B cell (primary cell): ENCODE results near the gene HDAC1. TPM values are rescaled to one million over a fixed set of nuclear protein-coding genes. Genes with fewer than 3 reads are reported as not detected.

ENCODE experiments used
- ATAC-seq: fragments of 200-7000 bp; cut with Tn5 transposase; one replicate; pipeline ENCODE4 v1.10.0; 2021; ENCODE audit warnings: low read depth, mild to moderate bottlenecking, moderate number of reproducible peaks, moderate library complexity
- CTCF ChIA-PET: fragments of 350-600 bp; sonication (Branson Sonifier 250); formaldehyde crosslinking; loops from one replicate; lab custom pipeline; 2021; ENCODE audit warnings: antibody characterized with exemption, inconsistent platforms; lab: Charles Lee
- POLR2A ChIA-PET: fragments of 350-600 bp; sonication (Branson Sonifier 250); formaldehyde crosslinking; loops from one replicate; lab custom pipeline; 2021; ENCODE audit warnings: antibody characterized with exemption; lab: Charles Lee
- DNase-seq: peaks from one replicate; pipeline ENCODE4 v3.0.0; 2013
- H2AFZ ChIP-seq: 2 replicates; pipeline ENCODE4 v1.6.1; 2012; ENCODE audit warnings: mild to moderate bottlenecking, low read depth, low read length; ENCODE audit not compliant: insufficient read depth, poor library complexity, severe bottlenecking
- H3K27ac ChIP-seq, 2 donors: 1 replicate in 1 of 2; 2 replicates in 1 of 2; pipeline ENCODE4 v1.5.1; 2012 to 2013; ENCODE audit warnings: low read length in 2 of 2, mild to moderate bottlenecking in 2 of 2, moderate library complexity in 1 of 2
- H3K27me3 ChIP-seq, 4 experiments: fragments of 200-600 bp in 1 of 4; sonication (generic) in 1 of 4; replicated peaks in 1 of 4; 1 replicate in 2 of 4; 2 replicates in 2 of 4; pipeline versions ENCODE4 v1.6.1 to v1.7.0; 2013 to 2016; ENCODE audit warnings: low read length in 3 of 4, mild to moderate bottlenecking in 2 of 4, mixed read lengths in 1 of 4, moderate library complexity in 1 of 4; ENCODE audit not compliant: insufficient read depth in 4 of 4, control insufficient read depth in 3 of 4; ENCODE audit errors: control extremely low read depth in 1 of 4
- H3K36me3 ChIP-seq, 2 experiments: replicated peaks in 1 of 2; 1 replicate in 1 of 2; 2 replicates in 1 of 2; pipeline versions ENCODE4 v1.6.1 to v1.7.1; 2013; ENCODE audit warnings: low read length in 1 of 2; ENCODE audit not compliant: insufficient read depth in 2 of 2, control insufficient read depth in 1 of 2; ENCODE audit errors: control extremely low read depth in 1 of 2, extremely low read depth in 1 of 2
- H3K4me1 ChIP-seq, 2 donors: fragments of 200-600 bp in 1 of 2; sonication (generic) in 1 of 2; 1 replicate in 1 of 2; 2 replicates in 1 of 2; pipeline versions ENCODE4 v1.5.1 to v1.6.1; 2013 to 2017; ENCODE audit warnings: low read length in 2 of 2; ENCODE audit not compliant: control insufficient read depth in 2 of 2, insufficient read depth in 2 of 2
- H3K4me2 ChIP-seq: replicated peaks from 2 replicates; pipeline ENCODE3; 2012; ENCODE audit warnings: mild to moderate bottlenecking, low read depth, low read length; ENCODE audit not compliant: poor library complexity, severe bottlenecking
- H3K4me3 ChIP-seq, 5 experiments: fragments of 200-600 bp in 1 of 5; sonication (generic) in 1 of 5; 1 replicate in 3 of 5; 2 replicates in 2 of 5; pipeline versions ENCODE4 v1.5.1 to v1.7.0; 2011 to 2016; ENCODE audit warnings: low read length in 4 of 5, mild to moderate bottlenecking in 4 of 5, low read depth in 2 of 5, control low read depth in 1 of 5, moderate library complexity in 1 of 5; ENCODE audit not compliant: insufficient read depth in 1 of 5; ENCODE audit errors: control extremely low read depth in 1 of 5, extremely low read depth in 1 of 5
- H3K79me2 ChIP-seq: fragments of 200-600 bp; sonication (generic); one replicate; pipeline ENCODE4 v1.6.0; 2016; ENCODE audit warnings: low read length; ENCODE audit not compliant: control insufficient read depth, insufficient read depth
- H3K9ac ChIP-seq: fragments of 200-600 bp; sonication (generic); 2 replicates; pipeline ENCODE4 v1.6.1; 2017; ENCODE audit warnings: mild to moderate bottlenecking, low read length, moderate library complexity
- H3K9me3 ChIP-seq, 3 donors: one replicate each; pipeline versions ENCODE4 v1.6.1 to v1.7.1; 2013; ENCODE audit warnings: low read length in 2 of 3; ENCODE audit not compliant: control insufficient read depth in 2 of 3, insufficient read depth in 1 of 3; ENCODE audit errors: control extremely low read depth in 1 of 3
- H4K20me1 ChIP-seq: 2 replicates; pipeline ENCODE4 v1.6.0; 2012; ENCODE audit warnings: mild to moderate bottlenecking, low read length; ENCODE audit not compliant: insufficient read depth, control insufficient read depth, poor library complexity, severe bottlenecking
- H3K27ac Mint-ChIP-seq: one replicate; pipeline ENCODE4 v1.8.0; 2021; ENCODE audit warnings: mixed read lengths
- H3K27me3 Mint-ChIP-seq: one replicate; pipeline ENCODE4 v1.8.0; 2021; ENCODE audit warnings: mixed read lengths
- H3K4me1 Mint-ChIP-seq: one replicate; pipeline ENCODE4 v1.8.0; 2021; ENCODE audit warnings: mixed read lengths
- H3K4me3 Mint-ChIP-seq: one replicate; pipeline ENCODE4 v1.8.0; 2021; ENCODE audit warnings: mixed read lengths
- H3K9me3 Mint-ChIP-seq: one replicate; pipeline ENCODE4 v1.8.0; 2022; ENCODE audit warnings: mixed read lengths; ENCODE audit not compliant: insufficient read depth
- CTCF ChIP-seq: fragments of 200-600 bp; IDR thresholded peaks from one replicate; pipeline ENCODE4 v1.8.0; 2022; ENCODE audit warnings: antibody characterized with exemption, mild to moderate bottlenecking
- EZH2 ChIP-seq: IDR thresholded peaks from 2 replicates; pipeline ENCODE4 v1.6.1; 2012; ENCODE audit warnings: borderline replicate concordance, low read depth, mild to moderate bottlenecking, moderate library complexity, low read length; ENCODE audit not compliant: insufficient read depth, poor library complexity, severe bottlenecking
- WGBS: methylation state at CpG from one replicate; pipeline ENCODE4 v1.1.5; 2013; ENCODE audit warnings: missing lambda C conversion rate; ENCODE audit not compliant: insufficient coverage; 5-methylcytosine and 5-hydroxymethylcytosine counted together
- intact Hi-C: fragments of 100-400 bp; cut with micrococcal nuclease; formaldehyde crosslinking; loops from one replicate; pipeline ENCODE4 v1.10.0; 2022
- polyA plus RNA-seq: library from polyadenylated mRNA; depleted of rRNA; stranded (reverse); fragments of >200 nt; gene quantifications from 2 replicates; pipeline ENCODE4 v1.2.3, GENCODE V29; 2012
- total RNA-seq, 2 donors: library from RNA; stranded (reverse); fragments of 120-200 nt in 1 of 2; gene quantifications; 1 replicate in 1 of 2; 2 replicates in 1 of 2; pipeline versions ENCODE4 v1.2.3 to v1.2.4, GENCODE V29; 2013 to 2022

HDAC1 gene
- total and polyA plus RNA-seq, 2 donors (not counting 1 experiment from before 2014, with no cell fraction given) = 184 to 205 TPM

- H3K79me2 ChIP-seq = peaks cover 16% of the 10 kb centered on the region
- H2AFZ ChIP-seq = peak within 1 kb of the TSS; percentile 31
- peaks cover 1 to 29% of the 10 kb centered on the region in 2 experiments for H3K36me3 ChIP-seq
- H3K27ac ChIP-seq = peak within 1 kb of the TSS; percentile 49 to 61
- ATAC-seq = peak; percentile 61
- intact Hi-C loops = loop anchor here (1.0 to 5.0 kb wide), 9 partner anchors 15 to 135 kb away; partner anchors contain the start of genes BSDC1, CCDC28B, EIF3I and TMEM234
- H3K4me1 ChIP-seq = peaks cover 57 to 61% of the 10 kb centered on the region in 2 donors
- H3K9me3 Mint-ChIP-seq = no peaks in the 10 kb centered on the region
- no peaks in the 10 kb centered on the region for H3K27me3 ChIP-seq
- H3K9ac ChIP-seq = peak within 1 kb of the TSS; percentile 75
- ChIA-PET CTCF (interaction anchor here (0.6 to 6.2 kb wide), 24 partner anchors 12 to 263 kb away, joined by 3 to 71 read pairs (median 6); partner anchors contain the start of genes BSDC1, CCDC28B, IQCC and TMEM39B), POLR2A (interaction anchor here (0.6 to 3.9 kb wide), 33 partner anchors 8 to 691 kb away, joined by 3 to 53 read pairs (median 5); partner anchors contain the start of genes BSDC1, CCDC28B, EIF3I and FAM167B)
- no peaks in the 10 kb centered on the region for H3K27me3 Mint-ChIP-seq
- WGBS = 1% methylated on average over 94 of the region's 95 CpGs
- peak within 1 kb of the TSS; percentile 89 for H3K4me2 ChIP-seq
- peak within 1 kb of the TSS; percentile 92 for H3K27ac Mint-ChIP-seq
- peak; percentile 94 for DNase-seq
- H3K4me1 Mint-ChIP-seq = peaks cover 60% of the 10 kb centered on the region
- TF ChIP-seq EZH2 = no peak
- no peak for TF ChIP-seq CTCF
- H3K4me3 Mint-ChIP-seq = peak within 1 kb of the TSS; percentile 93
- H3K4me3 ChIP-seq = peak within 1 kb of the TSS; percentile 5 to 78 (median 70)
- peaks cover 35% of the 10 kb centered on the region for H4K20me1 ChIP-seq
- H3K9me3 ChIP-seq = no peaks in the 10 kb centered on the region
These were observed 44.1 kb downstream of the HDAC1 start, which contains the start of gene MARCKSL1 for GRCh38 chr1:32335790-32336590. MARCKSL1 (minus strand) TSS chr1:32336233; CDS start chr1:32336033, 200 bp downstream.
